HG03571 (cell line): ENCODE data around the gene USP17L19.
"Not testable (repeated sequence)": the region's sequence is repeated elsewhere in the genome, so short reads cannot be mapped to it uniquely, and the experiment has no call there.

ENCODE experiments used
- ATAC-seq: cut with Tn5 transposase; IDR thresholded peaks from one replicate; pipeline ENCODE4 v1.9.1; 2021; ENCODE audit not compliant: unreplicated experiment

The USP17L19 gene

DNA sequence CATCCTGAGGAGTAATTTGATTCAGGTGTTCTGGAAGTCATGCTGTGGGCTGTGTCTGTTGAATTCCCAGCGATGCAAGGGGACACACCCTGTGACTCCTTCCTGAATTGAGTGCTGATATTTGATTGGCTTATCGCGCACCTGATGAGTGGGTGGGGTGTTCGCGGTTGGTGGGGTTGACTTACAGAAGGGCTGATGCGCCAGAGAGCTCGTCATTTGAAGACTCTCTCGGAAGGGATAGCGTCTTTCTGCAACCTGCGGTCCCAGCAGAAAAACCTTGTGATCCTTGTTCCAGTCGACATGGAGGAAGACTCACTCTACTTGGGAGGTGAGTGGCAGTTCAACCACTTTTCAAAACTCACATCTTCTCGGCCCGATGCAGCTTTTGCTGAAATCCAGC is at the start of gene USP17L19:
Gene USP17L19, plus strand, starts transcription at position 301 of the 400 bp plus-strand sequence. Its CDS starts 0 bp downstream, at position 301.
- ATAC-seq: not testable (repeated sequence)

- ATAC-seq: not testable (repeated sequence)
These were observed 42.8 kb upstream of the USP17L19 start, which contains the start of gene USP17L10 for GRCh38 chr4:9210357-9210756. Gene USP17L10 (plus strand): TSS chr4:9210657. CDS start chr4:9210657, 0 bp downstream.

DNA sequence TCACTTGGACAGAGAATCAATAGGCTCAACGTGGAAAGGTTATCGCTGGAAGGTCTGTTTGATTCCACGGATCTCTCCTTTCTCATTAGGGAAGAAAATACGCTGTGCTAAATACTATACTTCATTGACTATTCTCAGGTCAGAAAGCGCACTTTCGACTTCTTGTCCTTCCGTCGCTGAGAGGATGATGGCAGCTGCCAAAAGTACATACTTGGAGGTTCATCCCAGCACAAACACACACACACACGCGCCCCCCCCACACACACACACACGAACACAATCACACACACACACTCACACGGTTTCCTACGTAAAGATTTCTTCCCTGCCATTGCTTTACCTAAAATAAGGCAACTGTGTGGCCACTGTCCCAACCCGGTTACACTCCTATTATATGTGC is 38.5 kb upstream of the USP17L19 start:
- not testable (repeated sequence) for ATAC-seq

DNA sequence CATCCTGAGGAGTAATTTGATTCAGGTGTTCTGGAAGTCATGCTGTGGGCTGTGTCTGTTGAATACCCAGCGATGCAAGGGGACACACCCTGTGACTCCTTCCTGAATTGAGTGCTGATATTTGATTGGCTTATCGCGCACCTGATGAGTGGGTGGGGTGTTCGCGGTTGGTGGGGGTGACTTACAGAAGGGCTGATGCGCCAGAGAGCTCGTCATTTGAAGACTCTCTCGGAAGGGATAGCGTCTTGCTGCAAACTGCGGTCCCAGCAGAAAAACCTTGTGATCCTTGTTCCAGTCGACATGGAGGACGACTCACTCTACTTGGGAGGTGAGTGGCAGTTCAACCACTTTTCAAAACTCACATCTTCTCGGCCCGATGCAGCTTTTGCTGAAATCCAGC is 38.1 kb upstream of the USP17L19 start, which contains the start of gene USP17L11:
Gene USP17L11, plus strand, starts transcription at position 301 of the 400 bp plus-strand sequence. Its CDS starts 0 bp downstream, at position 301.
- ATAC-seq: not testable (repeated sequence)

DNA sequence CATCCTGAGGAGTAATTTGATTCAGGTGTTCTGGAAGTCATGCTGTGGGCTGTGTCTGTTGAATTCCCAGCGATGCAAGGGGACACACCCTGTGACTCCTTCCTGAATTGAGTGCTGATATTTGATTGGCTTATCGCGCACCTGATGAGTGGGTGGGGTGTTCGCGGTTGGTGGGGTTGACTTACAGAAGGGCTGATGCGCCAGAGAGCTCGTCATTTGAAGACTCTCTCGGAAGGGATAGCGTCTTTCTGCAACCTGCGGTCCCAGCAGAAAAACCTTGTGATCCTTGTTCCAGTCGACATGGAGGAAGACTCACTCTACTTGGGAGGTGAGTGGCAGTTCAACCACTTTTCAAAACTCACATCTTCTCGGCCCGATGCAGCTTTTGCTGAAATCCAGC is 33.3 kb upstream of the USP17L19 start, which contains the start of gene USP17L12:
Gene USP17L12, plus strand, starts transcription at position 301 of the 400 bp plus-strand sequence. Its CDS starts 0 bp downstream, at position 301.
- ATAC-seq: not testable (repeated sequence)

GRCh38 chr4:9224596-9224995 is 28.6 kb upstream of the USP17L19 start, which contains the start of gene USP17L13:
Gene USP17L13 (plus strand): TSS chr4:9224896. CDS start chr4:9224896, 0 bp downstream.
- not testable (repeated sequence) for ATAC-seq

DNA sequence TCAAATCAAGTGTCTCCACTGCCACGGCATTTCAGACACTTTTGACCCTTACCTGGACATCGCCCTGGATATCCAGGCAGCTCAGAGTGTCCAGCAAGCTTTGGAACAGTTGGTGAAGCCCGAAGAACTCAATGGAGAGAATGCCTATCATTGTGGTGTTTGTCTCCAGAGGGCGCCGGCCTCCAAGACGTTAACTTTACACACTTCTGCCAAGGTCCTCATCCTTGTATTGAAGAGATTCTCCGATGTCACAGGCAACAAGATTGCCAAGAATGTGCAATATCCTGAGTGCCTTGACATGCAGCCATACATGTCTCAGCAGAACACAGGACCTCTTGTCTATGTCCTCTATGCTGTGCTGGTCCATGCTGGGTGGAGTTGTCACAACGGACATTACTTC is 22.9 kb upstream of the USP17L19 start:
- not testable (repeated sequence) for ATAC-seq

DNA sequence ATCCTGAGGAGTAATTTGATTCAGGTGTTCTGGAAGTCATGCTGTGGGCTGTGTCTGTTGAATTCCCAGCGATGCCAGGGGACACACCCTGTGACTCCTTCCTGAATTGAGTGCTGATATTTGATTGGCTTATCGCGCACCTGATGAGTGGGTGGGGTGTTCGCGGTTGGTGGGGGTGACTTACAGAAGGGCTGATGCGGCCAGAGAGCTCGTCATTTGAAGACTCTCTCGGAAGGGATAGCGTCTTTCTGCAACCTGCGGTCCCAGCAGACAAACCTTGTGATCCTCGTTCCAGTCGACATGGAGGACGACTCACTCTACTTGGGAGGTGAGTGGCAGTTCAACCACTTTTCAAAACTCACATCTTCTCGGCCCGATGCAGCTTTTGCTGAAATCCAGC is 19.1 kb upstream of the USP17L19 start, which contains the start of gene USP17L15:
Gene USP17L15, plus strand, starts transcription at position 301 of the 400 bp plus-strand sequence. Its CDS starts 0 bp downstream, at position 301.
- not testable (repeated sequence) for ATAC-seq

- not testable (repeated sequence) for ATAC-seq
These were observed 14.7 kb upstream of the USP17L19 start for GRCh38 chr4:9238461-9238860.

GRCh38 chr4:9243579-9243978 is 9.6 kb upstream of the USP17L19 start, which contains the start of gene USP17L17:
Gene USP17L17 (plus strand): TSS chr4:9243879. CDS start chr4:9243879, 0 bp downstream.
- ATAC-seq: not testable (repeated sequence)

DNA sequence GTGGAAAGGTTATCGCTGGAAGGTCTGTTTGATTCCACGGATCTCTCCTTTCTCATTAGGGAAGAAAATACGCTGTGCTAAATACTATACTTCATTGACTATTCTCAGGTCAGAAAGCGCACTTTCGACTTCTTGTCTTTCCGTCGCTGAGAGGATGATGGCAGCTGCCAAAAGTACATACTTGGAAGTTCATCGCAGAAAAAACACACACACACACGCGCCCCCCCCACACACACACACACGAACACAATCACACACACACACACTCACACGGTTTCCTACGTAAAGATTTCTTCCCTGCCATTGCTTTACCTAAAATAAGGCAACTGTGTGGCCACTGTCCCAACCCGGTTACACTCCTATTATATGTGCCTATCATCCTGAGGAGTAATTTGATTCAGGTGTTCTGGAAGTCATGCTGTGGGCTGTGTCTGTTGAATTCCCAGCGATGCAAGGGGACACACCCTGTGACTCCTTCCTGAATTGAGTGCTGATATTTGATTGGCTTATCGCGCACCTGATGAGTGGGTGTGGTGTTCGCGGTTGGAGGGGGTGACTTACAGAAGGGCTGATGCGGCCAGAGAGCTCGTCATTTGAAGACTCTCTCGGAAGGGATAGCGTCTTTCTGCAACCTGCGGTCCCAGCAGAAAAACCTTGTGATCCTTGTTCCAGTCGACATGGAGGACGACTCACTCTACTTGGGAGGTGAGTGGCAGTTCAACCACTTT is 5.1 kb upstream of the USP17L19 start, which contains the start of gene USP17L18:
Gene USP17L18, plus strand, starts transcription at position 678 of the 728 bp plus-strand sequence. Its CDS starts 0 bp downstream, at position 678.
- ATAC-seq: not testable (repeated sequence)

DNA sequence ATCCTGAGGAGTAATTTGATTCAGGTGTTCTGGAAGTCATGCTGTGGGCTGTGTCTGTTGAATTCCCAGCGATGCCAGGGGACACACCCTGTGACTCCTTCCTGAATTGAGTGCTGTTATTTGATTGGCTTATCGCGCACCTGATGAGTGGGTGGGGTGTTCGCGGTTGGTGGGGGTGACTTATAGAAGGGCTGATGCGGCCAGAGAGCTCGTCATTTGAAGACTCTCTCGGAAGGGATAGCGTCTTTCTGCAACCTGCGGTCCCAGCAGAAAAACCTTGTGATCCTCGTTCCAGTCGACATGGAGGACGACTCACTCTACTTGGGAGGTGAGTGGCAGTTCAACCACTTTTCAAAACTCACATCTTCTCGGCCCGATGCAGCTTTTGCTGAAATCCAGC is 4.6 kb downstream of the USP17L19 start, which contains the start of gene USP17L20:
Gene USP17L20, plus strand, starts transcription at position 301 of the 400 bp plus-strand sequence. Its CDS starts 0 bp downstream, at position 301.
- ATAC-seq: not testable (repeated sequence)

GRCh38 chr4:9262572-9262971 is 9.4 kb downstream of the USP17L19 start, which contains the start of gene USP17L21:
Gene USP17L21 (plus strand): TSS chr4:9262872. CDS start chr4:9262872, 0 bp downstream.
- ATAC-seq: not testable (repeated sequence)

GRCh38 chr4:9267319-9267718 is 14.1 kb downstream of the USP17L19 start, which contains the start of gene USP17L22:
Gene USP17L22 (plus strand): TSS chr4:9267619. CDS start chr4:9267619, 0 bp downstream.
- ATAC-seq: not testable (repeated sequence)

- not testable (repeated sequence) for ATAC-seq
These were observed 18.5 kb downstream of the USP17L19 start for GRCh38 chr4:9271719-9272118.
